Suprapubic skin (tissue), 4 donors: Measurements from ENCODE around the gene ATG3. TPM values are rescaled to one million over a fixed set of nuclear protein-coding genes. Genes with fewer than 3 reads are reported as not detected.
"Not testable (repeated sequence)": the region's sequence is repeated elsewhere in the genome, so short reads cannot be mapped to it uniquely, and the experiment has no call there.

Experiments
- DNase-seq, 2 donors: peaks; one replicate each; pipeline ENCODE4 v3.0.0-alpha.2; 2019; ENCODE audit warnings: low spot score in 2 of 2
- H3K27ac ChIP-seq: fragments of 200-600 bp; sonication (generic); one replicate; pipeline ENCODE4 v1.5.1; 2019
- H3K27me3 ChIP-seq: fragments of 200-600 bp; sonication (generic); one replicate; pipeline ENCODE4 v1.5.1; 2019
- H3K36me3 ChIP-seq: fragments of 200-600 bp; sonication (generic); one replicate; pipeline ENCODE4 v1.5.1; 2019
- H3K4me1 ChIP-seq: fragments of 200-600 bp; sonication (generic); one replicate; pipeline ENCODE4 v1.5.1; 2019
- H3K4me3 ChIP-seq: fragments of 200-600 bp; sonication (generic); one replicate; pipeline ENCODE4 v1.5.1; 2019; ENCODE audit warnings: mild to moderate bottlenecking
- H3K9me3 ChIP-seq: fragments of 200-600 bp; sonication (generic); one replicate; pipeline ENCODE4 v1.5.1; 2019
- CTCF ChIP-seq, 2 donors: fragments of 200-600 bp in 1 of 2; fragments of 450-650 bp in 1 of 2; sonication (generic) in 1 of 2; IDR thresholded peaks; one replicate each; pipeline ENCODE4 v1.5.1; 2016 to 2019; ENCODE audit warnings: antibody characterized with exemption in 2 of 2, mild to moderate bottlenecking in 1 of 2, moderate library complexity in 1 of 2
- EP300 ChIP-seq: sonication (generic); formaldehyde crosslinking; IDR thresholded peaks from one replicate; pipeline ENCODE4 v1.6.1; 2017; ENCODE audit warnings: antibody characterized with exemption
- POLR2A ChIP-seq, 2 donors: fragments of 450-650 bp; IDR thresholded peaks; one replicate each; pipeline ENCODE4 v1.6.1; 2017; ENCODE audit warnings: antibody characterized with exemption in 2 of 2, mild to moderate bottlenecking in 2 of 2, moderate library complexity in 2 of 2
- POLR2AphosphoS5 ChIP-seq, 3 donors: sonication (generic); formaldehyde crosslinking; IDR thresholded peaks; one replicate each; pipeline ENCODE4 v1.6.1; 2017; ENCODE audit warnings: antibody characterized with exemption in 3 of 3
- WGBS: methylation state at CpG from one replicate; pipeline ENCODE4 v1.1.5; 2018; 5-methylcytosine and 5-hydroxymethylcytosine counted together
- total RNA-seq, 4 donors: library from RNA; depleted of rRNA; stranded (reverse); fragments of >200 nt; gene quantifications; one replicate each; pipeline ENCODE4 v1.1.0, GENCODE V29; 2016

Gene ATG3
- total RNA-seq, 4 donors from 2014 or later, result 56.3 to 81.6 (median 62.2) TPM

GRCh38 chr3:112550859-112551258 is 10.9 kb downstream of the ATG3 start:
- Histone ChIP-seq H3K4me3 (no peak overlapping the region), H3K4me1 (peaks cover 7% of the 10 kb centered on the region), H3K27me3 (no peaks in the 10 kb centered on the region), H3K27ac (no peak overlapping the region), H3K36me3 (peaks cover 42% of the 10 kb centered on the region), H3K9me3 (no peaks in the 10 kb centered on the region)
- TF ChIP-seq CTCF (IDR thresholded peaks at IDR 0.05) (no peak), EP300 (no peak), POLR2AphosphoS5 (IDR thresholded peaks at IDR 0.05) (no peak), POLR2A (IDR thresholded peaks at IDR 0.05) (no peak)
- 22% methylated on average over 1 of the region's 1 CpG for WGBS
- DNase-seq, result no peak

GRCh38 chr3:112546216-112546759 is 15.5 kb downstream of the ATG3 start:
- no peaks in the 10 kb centered on the region for H3K9me3 ChIP-seq
- H3K36me3 ChIP-seq, result peaks cover 57% of the 10 kb centered on the region
- H3K4me1 ChIP-seq, result no peaks in the 10 kb centered on the region
- H3K27me3 ChIP-seq, result no peaks in the 10 kb centered on the region
- TF ChIP-seq POLR2AphosphoS5 (IDR thresholded peaks at IDR 0.05) (no peak), POLR2A (IDR thresholded peaks at IDR 0.05) (no peak), CTCF (IDR thresholded peaks at IDR 0.05) (no peak), EP300 (no peak)
- WGBS, result 76% methylated on average over 5 of the region's 5 CpGs
- no peak overlapping the region for H3K4me3 ChIP-seq
- H3K27ac ChIP-seq, result no peak overlapping the region
- DNase-seq, result no peak

DNA sequence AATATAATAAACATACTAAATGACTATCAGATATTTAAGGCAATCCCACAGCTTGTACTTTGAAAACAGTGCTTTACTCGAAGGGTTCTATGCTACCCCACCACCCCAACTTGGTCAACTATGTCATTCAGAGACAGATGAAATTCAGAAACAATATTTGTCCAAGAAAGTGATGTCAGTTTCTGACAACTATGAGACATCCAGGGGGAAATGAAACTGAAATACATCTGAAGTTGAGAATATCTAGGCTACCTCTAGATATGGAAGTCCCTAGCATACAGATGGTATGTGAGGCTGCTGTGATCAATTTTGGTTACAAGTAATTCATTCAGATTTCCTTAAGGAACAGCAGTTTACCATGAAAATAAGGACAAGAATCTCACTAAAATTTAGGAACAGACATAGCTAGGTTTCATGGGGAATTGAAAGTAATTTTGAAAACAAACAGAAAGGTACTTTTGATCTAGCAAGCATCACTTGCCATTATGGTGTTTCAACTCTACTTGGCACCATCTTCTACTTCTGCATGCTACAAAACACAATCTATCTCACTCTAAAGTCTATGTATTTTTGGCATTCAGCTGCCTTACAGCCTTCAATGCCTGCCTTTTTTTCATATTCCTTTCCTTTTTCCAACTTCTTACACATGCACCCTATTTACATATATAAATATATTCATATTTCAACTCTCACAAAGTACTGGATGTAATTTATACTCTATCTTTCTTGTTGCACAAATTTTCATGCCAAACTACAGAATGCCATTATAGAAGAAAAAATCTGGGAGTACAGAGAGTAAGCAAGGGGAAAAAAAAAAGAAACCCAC is 21.7 kb downstream of the ATG3 start:
- whole genome bisulfite sequencing, result 93% methylated on average over 1 of the region's 1 CpG

DNA sequence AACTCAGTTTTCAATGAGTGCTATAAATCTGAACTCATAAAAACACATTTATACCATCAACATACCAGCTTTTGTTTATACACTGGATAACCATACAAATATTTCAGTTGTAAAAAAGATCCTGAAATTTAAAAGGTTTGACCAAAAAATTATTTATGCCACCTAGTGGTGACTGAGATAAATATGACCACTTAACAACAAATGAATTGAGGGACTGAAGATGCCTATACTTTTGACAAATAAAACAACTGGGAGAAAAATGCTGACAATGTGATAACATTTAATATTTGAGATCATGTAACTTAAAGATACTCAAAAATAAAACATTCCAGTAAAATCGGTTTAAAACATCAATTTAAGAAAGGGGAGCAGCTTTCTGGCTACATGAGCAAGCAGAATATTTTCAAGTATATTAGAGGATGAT is 30.4 kb downstream of the ATG3 start:
- no peaks in the 10 kb centered on the region for H3K9me3 ChIP-seq
- WGBS, result 13% methylated on average over 1 of the region's 1 CpG
- no peak overlapping the region for H3K4me3 ChIP-seq
- TF ChIP-seq CTCF (IDR thresholded peaks at IDR 0.05), result peak; percentile 27 to 28
- TF ChIP-seq POLR2A (IDR thresholded peaks at IDR 0.05), result no peak
- no peak overlapping the region for H3K27ac ChIP-seq
- no peak for DNase-seq
- no peaks in the 10 kb centered on the region for H3K27me3 ChIP-seq
- H3K36me3 ChIP-seq, result peaks cover 72% of the 10 kb centered on the region
- no peaks in the 10 kb centered on the region for H3K4me1 ChIP-seq

More for the DNA sequence above, 21.7 kb downstream of the ATG3 start:
- H3K9me3 ChIP-seq, result no peaks in the 10 kb centered on the region
- no peak for TF ChIP-seq POLR2AphosphoS5 (IDR thresholded peaks at IDR 0.05)
- no peak for TF ChIP-seq POLR2A (IDR thresholded peaks at IDR 0.05)
- TF ChIP-seq CTCF (IDR thresholded peaks at IDR 0.05), result no peak
- TF ChIP-seq EP300, result no peak
- H3K36me3 ChIP-seq, result peaks cover 57% of the 10 kb centered on the region
- DNase-seq, result no peak
- no peak overlapping the region for H3K27ac ChIP-seq
- H3K4me1 ChIP-seq, result no peaks in the 10 kb centered on the region
- no peak overlapping the region for H3K4me3 ChIP-seq
- H3K27me3 ChIP-seq, result no peaks in the 10 kb centered on the region

DNA sequence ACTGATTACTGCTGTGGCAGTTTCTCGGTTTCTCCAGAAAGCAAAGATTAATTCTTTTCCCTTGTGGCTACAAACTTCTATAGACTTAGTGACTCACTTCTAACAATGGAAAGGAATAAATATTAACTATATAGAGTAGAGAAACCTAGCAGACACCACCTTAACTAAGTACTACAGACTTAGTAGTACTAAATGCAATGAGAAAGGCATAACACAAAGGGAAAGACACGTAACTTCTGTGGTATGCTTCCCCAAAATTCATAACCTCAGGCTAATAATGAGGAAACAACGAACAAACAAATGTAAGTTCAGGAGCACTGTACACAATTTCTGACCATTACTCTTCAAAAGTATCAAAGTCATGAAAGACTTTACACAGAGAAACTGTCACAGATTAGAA is 31.2 kb downstream of the ATG3 start:
- 90% methylated on average over 3 of the region's 3 CpGs for WGBS

DNA sequence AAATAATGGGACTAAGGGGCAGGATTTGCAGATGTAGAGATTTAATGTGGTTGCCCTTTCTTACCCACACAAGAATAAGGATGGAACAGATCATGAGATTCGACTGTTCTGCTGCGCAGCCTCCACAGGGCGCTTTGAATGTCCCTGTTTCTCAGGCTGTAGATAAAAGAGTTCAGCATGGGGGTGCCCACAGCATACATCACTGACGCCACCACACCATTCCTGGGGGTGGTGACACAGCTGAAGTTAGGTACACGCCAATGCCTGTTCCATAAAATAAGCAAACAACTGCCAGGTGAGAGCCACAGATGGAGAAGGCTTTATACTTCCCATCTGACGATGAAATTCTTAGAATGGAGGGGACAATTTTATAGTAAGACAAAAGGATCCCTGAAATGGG is 37.6 kb downstream of the ATG3 start:
- 92% methylated on average over 6 of the region's 6 CpGs for whole genome bisulfite sequencing
- H3K27ac ChIP-seq, H3K4me1 ChIP-seq, H3K27me3 ChIP-seq, H3K9me3 ChIP-seq, DNase-seq, H3K4me3 ChIP-seq: not testable (repeated sequence)
- H3K36me3 ChIP-seq, result peaks cover 30% of the 10 kb centered on the region

More for the DNA sequence above, 31.2 kb downstream of the ATG3 start:
- Histone ChIP-seq H3K4me3 (no peak overlapping the region), H3K9me3 (no peaks in the 10 kb centered on the region), H3K4me1 (no peaks in the 10 kb centered on the region), H3K27ac (no peak overlapping the region), H3K36me3 (peaks cover 64% of the 10 kb centered on the region), H3K27me3 (no peaks in the 10 kb centered on the region)
- TF ChIP-seq CTCF (IDR thresholded peaks at IDR 0.05) (no peak), POLR2AphosphoS5 (IDR thresholded peaks at IDR 0.05) (no peak), POLR2A (IDR thresholded peaks at IDR 0.05) (no peak), EP300 (no peak)
- DNase-seq, result no peak
